ENCODE measurements around the gene HACL1.
"Not testable (repeated sequence)": the region's sequence is repeated elsewhere in the genome, so short reads cannot be mapped to it uniquely, and the experiment has no call there.

The HACL1 gene

DNA sequence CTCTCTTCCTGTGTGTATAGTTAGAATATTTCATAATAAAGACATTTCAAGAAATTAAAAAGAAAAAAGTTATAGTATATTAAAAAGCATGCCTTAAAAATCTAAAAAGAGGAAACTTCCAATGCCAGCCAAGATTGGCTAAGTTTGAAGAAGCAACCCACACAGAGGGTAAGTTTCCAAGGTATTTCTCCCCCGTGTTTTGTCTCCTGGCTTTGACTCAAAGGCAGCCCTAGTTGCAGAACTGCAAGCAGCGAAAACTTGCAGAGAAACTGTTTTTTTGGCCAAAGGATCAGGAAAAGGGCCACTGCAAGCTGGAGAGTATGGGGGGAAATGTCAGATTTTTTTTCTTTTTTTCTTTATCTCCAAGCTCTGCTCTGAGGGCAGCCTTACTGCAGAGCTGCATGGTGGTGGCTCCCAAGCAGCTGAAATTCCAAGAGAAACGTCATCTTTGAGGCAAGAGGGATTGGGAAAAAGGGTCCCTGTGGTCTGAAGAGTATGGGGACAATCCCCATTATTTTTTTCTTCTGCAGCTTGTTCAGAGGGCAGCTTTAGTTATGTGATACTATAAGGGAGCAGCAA lies 23.0 kb downstream of the HACL1 start:
- DNase-seq: no peak

DNA sequence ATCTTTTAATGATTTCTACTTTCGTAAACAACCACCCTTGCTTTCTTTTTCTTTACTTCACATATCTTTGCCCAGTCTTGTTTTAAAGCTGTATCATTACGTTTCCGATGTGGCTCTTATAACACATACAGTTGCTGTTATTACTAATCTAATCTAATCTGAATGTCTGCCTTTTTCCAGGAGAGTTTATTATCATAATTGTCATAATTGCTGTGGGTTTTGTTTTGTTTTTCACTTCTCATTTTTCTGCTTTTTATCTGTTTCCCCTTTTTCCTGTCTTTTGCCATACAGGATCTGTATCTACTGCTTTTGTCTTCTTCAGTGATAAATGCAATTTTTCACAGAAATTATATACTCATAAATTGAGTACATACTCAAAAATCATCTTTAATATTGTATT lies 24.9 kb downstream of the HACL1 start:
- no peak for DNase-seq

DNA sequence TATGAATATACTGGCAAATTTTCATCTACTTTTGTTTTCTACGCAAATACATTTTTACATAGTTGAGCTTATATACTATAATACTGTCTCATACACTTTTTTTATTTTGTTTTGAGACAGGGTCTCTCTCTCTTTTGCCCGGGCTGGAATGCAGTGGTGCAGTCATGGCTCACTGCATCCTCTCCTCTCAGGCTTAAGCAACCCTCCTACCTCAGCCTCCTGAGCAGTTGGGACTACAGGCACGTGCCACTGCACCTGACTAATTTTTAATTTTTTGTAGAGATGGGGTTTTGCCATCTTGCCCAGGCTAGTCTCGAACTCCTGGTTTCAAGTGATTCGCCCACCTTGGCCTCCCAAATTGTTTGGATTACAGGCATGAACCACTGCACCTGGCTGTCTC lies 25.9 kb downstream of the HACL1 start:
- DNase-seq: no peak

DNA sequence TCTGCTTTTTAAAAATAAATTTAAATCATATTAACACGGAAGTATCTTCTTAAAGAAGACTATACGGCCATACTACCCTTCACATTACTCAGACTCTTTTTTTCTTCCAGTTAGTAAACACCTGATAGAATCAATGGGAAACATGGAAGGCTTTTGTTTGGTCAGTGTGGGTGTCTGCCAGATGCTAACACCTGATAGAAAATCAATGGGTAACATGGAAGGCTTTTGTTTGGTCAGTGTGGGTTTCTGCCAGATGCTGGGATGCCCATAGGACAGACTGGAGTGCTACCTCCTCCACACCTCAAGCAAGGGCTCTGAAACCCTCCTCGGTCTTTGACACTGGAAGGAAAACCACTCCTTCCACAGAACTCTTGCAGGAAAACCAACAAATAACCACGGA lies 29.2 kb downstream of the HACL1 start:
- DNase-seq: no peak

DNA sequence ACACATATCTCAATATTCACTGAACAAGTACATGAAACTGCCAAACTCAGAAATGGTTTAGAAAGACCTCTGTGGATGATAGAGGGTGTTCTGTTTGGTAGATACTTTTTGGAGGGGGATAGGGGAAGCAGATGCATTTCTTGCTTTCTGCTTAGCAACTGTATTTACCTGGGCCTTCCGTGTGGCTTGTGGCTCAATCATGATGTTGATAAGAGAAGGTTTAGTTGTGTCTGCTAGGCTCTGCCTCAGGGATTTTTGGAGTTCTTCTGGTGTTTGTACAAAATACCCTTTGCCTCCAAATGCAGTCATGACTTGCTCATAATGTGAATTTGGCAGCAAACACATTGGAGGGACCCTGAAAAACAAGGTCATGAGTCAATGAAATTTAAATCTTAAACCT lies 38.2 kb downstream of the HACL1 start:
- DNase-seq: no peak

DNA sequence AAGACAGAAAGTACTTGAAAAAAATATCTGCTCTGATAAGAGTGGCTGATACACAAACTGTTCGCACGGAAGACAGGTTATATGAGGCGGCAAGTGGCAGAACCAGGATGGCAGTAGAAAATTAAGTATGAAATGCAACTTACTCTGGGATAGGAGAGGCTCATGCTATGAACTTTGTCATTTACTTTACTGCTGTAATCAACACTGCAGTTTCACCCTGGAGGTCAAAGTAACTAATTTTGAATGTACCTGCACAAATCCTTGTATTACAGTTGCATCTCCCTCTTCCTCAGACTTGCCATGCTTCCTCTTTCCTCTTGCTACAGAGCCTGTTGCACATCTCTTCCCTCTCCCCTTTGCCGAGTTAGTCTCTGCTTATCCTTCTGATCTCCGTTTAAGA lies 38.8 kb downstream of the HACL1 start:
- no peak for DNase-seq

DNA sequence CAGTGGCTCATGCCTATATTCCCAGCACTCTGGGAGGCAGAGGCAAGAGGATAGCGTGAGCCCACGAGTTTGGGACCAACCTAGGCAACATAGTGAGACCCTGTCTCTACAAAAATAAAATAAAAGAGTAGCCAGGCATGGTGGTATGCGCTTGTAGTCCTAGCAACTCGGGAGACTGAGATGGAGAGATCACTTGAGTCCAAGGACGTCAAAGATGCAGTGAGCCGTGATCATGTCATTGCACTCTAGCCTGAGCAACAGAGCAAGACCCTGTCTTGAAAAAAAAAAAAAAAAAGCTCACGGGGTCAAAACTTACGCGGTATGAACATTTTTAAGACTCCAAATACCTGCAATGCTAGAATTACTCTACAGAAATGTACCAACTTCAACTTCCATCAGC lies 42.8 kb downstream of the HACL1 start:
- DNase-seq: no peak

DNA sequence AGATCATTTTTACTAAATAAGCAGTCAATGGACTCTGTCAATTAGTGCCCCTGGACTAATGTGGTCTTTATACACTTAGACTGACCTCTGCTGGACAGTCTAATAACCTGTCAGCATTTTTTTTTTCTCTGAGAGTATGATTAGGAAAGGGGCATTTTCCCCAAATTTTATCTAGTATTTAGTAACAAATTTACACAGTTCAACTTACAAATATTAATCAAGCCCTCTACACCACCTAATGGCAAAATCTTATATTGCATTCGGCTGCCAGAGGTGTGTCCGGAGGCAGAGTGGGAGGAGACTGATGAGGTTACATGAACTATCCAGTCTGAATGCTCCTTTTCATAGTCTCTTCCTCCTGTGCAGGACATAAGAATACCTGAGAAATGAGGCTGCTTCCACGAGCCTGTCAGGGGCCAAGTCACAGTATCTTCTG lies 43.8 kb downstream of the HACL1 start:
- DNase-seq: peak; percentile 75

DNA sequence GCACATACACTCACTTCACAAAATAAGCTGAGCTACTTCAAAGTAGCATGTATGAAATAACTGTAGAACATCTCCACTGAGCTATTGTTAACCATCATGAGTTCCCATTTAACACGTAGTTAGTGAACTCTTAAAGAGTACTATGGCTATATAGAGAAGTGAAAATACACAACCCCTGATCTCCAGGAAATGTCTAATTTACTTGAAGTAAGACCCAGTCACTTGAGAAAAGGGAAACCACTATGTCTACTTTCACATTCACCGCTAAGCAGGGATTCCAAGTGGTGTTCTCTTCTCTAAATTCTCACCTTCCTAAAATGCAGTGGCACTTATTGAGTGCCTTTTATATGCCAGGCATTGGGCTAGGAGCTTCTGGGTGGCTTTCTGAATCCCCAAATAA lies 44.9 kb downstream of the HACL1 start:
- DNase-seq: no peak

DNA sequence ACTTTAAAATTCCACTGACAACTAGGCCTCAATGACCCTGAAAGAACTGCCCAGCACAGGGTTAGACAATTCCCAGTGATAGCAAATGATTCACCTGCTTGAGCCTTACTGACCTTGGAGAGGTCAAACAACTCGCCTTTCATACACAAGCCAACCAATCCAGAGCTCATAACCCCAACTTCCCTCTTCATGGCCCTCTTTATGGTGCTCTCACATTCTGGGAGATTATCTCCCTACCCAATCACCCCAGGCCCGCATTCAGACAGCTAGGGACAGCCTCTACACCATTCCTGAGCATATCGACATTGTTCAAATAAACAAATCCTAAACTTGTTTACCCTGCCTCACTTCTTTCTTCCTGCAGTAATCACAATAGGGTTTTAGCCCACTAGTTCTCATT lies 47.6 kb downstream of the HACL1 start:
- DNase-seq: no peak

DNA sequence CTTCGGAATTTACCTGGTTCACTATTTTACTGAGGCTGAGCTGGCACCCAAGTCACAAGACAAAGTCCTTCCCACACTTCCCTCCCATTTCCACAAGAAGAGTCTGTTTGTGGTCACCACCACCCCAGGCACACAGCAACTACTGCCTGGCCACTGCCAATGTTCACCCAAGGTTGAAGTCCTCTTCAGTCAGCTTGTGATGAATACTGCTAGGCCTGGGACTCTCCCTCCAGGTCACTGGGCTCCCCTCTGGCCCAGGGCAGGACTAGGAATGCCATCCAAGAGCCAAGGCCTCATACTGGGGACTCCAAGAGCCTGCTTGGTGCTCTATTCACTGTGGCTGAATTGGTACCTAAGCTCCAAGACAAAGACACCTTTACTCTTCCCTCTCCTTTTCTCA lies 49.5 kb downstream of the HACL1 start:
- DNase-seq: no peak

DNA sequence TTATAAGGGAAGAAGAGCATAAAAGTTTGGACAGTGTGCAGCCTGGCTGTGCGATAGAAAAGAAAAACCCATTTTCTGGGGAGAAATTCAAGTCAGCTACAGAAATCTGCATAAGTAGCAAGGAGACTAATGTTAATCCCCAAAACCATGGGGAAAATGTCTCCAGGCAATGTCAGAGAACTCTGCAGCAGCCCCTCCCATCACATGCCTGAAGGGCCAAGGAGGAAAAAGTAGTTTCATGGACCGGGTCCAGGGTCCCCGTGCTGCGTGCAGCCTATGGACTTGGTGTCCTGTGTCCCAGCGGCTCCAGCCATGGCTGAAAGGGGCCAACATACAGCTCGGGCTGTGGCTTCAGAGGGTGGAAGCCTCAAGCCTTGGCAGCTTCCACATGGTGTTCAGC lies 51.5 kb downstream of the HACL1 start:
- DNase-seq: no peak

DNA sequence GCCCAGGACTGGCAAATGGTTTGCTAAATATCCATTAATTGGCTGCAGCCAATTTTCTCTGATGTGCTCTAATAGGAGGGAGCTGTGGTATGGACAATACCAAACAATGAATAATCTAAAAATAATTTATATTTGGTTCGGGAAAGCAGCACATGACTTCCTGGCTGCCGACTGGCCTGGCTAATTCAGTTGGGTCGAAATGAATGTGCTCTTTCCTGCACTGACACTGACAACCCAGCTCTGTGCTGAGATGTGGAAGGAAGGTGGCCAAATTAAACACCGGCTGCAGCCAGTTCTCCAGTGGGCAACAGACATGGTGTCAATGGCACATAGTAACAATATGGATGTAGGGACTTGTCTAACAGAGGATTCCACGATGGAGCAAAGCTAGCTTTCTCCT lies 58.8 kb downstream of the HACL1 start:
- no peak for DNase-seq

DNA sequence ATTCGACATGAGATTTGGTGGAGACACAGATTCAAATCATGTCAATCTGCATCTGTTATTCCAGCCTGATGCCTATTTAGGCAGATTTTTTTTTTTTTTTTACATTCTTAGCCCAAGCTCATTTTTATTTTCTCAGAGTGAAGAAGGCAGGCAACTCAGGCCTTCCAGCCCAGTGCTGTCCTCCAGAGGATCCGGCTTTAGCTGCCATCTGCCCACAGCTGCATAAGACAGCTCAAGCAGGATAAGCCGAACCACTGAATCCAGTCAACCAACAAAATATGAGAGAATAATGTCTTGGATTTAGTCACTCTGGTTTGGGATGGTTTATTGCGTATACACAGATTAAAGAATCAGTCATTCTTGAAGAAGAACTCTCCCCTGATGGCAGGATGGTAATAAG lies 60.0 kb downstream of the HACL1 start:
- DNase-seq: no peak

DNA sequence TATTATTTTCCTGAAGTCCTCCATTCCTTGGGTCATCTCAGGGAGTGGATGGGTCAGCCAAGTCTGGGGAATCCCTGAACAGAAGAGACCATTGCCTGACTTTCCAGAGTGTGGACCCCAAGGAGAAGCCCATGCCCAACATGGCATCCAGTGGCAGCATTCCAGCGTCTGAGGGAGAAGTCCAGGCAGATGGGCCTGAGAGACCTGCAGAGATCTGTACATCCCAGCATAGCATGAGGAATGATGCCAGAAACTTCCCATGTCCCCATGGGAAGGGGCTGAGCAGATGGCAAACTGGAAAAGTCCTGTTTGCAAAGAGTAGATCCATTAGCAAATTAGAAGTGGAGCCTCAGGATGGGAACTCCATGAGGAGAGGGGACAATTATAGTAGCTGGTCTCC lies 62.3 kb downstream of the HACL1 start:
- DNase-seq: no peak

DNA sequence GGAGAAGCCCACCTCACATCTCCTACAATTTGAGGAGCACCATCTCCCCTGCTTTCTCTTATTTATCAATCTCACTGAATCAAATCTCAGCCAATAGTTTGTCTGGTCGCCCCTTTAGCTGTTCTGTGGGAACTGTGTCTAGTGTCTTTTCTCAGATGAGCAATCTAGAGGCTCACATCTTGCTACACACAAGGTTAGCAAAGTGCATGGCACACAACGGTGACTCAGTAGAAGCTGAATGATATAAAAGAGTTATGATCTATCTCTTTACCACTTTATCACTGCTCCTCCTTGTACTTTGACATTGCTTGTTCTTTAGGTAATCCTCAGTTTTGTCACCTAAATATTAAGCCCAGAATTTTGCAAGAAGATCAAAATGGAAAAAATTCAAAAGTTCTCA lies 63.0 kb downstream of the HACL1 start:
- DNase-seq: no peak

DNA sequence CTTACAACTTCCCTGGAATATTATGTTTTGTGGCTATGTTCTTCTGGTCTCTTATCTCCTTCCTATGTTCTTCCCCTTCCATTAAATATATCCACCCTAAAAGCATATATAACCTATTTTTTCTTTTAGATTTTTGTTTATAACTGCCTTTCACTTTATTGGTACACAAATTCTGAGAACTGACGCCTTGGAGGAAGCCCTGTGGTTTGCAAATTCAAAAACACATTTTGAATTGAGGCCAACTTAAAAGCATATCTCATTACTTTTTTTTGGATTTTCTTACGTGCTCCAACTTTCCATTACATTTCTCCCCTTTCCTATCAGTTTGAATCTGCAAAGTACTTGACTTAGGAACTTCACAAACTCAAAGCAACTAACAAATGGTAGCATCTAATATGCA lies 64.5 kb downstream of the HACL1 start:
- no peak for DNase-seq

DNA sequence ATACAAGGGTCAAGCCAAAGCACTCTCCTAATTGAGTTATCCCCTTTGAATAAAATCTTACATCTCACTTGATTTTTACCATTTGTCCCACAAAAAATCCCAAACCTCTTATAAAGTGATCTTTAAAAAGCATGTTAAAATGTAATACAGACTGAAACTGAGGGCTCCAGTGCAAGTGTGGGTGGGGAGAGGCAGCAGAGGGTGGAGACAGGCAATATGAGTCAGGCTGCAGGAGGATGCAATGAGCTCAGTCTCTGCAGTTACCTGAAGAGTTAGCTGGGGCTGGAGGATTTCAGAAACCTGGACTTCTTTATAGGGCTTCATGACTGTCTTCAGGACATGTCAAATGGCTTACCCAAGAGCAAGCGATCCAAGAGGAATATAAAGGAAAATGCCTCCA lies 65.6 kb downstream of the HACL1 start:
- peak; percentile 49 for DNase-seq

DNA sequence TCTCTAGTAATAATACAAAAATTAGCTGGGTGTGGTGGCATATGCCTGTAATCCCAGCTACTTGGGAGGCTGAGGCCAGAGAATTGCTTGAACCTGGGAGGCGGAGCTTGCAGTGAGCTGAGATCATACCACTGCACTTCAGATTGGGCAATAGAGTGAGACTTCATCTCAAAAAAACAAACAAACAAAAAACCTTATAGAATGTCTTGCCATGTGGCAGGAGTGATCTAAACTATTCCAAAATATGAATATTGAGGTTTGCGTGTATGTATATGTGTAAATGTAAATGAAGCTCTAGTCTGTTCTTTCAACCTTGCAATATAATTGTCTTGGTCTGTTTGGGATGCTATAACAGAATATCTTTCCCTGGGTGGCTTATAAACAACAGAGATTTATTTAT lies 68.8 kb downstream of the HACL1 start:
- not testable (repeated sequence) for DNase-seq

DNA sequence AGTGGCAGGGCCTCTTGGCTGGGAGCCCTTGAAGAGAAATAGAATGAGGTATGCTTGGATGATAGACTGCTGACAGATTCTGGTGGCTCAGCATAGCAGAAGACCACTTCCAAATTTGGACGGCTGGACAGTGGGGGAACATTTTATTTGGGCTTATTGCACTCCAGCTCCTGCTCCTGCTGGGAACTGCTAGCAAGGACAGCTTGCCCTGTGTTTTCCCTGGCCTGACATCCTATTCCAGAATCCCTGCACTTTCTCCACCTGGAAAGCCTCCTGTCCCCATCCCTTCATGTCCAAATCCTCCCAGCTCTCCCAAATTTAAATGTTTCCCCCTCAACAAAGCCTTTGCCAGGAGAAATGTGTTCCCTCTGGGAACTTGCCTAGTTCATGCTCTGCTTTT lies 70.0 kb downstream of the HACL1 start:
- peak; percentile 30 for DNase-seq

DNA sequence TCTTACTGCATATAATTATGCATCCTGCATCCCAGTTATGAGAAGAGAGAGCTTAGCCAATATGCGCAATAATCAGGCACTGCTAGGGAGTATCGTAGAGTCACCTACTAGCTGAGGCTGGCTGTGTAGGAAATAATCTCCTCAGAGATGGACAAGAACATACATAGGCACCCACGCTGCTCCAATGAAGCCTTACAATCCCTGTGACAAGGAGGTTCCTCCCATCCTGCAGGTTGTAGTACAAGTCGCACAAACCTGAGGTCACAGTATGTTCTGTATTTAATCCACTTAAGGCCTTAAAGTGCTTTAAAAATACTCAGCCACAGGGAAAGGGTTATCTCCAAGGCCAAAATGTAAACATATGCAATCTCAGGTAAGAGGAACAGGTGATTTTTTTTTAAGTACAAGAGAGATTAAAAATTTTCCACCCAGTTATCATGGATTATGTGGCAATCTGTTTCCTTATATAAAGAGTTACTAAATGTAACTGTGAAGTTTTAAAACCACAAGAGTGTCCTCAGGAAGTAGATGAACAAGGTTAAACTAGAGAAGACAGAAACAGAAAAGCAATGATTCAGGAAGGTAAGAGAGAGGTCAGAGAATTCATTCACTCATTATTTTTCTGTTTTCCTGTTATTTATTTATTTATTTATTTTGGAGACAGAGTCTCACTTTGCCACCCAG lies 72.4 kb downstream of the HACL1 start:
- DNase-seq: no peak

DNA sequence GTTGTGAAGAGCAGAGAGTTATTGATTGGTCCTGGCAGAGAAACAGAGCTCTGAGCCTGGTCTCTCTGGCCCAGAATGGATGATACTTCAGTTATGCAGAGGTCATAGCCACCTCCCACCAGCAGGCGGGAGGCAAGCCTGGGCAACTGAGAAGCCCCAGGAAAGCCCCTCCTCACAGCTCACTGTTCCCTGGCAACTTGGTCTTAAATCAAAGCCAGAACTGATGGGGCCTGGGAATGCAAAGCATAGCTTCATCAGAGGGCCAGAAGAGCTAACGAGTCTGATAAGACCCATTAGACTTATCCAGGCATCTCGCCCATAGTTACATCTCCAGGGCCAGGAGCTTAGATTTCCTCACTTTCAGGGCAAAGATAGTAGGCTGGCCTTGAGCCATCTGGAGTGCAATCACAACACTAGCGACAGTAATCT lies 74.3 kb downstream of the HACL1 start:
- peak; percentile 92 for DNase-seq

DNA sequence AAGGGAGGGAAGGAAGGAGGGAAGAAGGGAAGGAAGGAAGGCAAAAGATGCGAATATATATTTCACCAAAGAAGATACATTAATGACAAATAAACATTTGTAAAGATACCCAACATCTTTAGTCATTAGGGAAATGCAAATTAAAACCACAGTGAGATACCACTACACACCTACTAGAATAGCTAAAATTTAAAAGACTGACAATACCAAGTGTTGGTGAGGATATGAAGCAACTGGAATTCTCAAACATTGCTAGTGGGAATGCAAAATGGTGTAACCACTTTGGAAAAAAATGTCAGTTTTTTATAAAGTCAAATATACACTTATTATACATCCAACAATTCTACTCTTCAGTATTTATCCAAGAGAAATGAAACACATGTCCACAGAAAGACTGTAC lies 75.6 kb downstream of the HACL1 start:
- DNase-seq: no peak

DNA sequence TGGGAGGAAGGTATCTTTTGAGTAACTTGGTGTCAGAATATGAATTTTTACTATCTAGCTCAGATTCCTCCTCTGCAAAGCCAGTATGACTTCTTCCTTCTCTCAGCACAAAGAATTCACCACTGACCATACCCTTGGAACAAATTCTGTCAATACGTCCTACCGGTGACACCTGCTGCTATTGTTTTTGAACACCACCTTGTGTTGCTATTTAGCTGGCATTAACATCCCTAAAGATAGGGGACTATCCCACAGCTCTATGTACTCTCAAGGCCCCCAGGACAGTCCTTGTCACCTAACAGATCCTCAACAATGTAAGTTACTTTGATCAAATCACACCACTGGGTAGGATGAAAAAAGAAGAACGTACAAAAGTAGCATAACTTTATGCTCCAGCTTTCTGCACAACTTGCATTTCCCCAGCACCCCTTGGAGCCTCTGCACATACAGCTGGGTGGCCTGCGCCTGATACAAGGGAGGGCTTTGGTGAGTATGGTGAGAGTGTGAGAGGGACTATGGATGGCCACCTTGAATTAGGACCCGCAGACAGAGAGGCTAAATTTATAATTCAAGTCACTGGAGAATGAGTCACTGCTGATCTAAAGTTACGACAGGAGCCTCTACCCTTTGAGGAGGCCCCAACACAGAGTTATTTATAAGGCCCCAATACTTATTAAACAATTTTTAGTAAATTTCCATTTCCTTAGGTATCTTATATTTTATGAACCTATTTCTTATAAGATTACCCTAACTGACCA lies 77.5 kb downstream of the HACL1 start:
- no peak for DNase-seq

DNA sequence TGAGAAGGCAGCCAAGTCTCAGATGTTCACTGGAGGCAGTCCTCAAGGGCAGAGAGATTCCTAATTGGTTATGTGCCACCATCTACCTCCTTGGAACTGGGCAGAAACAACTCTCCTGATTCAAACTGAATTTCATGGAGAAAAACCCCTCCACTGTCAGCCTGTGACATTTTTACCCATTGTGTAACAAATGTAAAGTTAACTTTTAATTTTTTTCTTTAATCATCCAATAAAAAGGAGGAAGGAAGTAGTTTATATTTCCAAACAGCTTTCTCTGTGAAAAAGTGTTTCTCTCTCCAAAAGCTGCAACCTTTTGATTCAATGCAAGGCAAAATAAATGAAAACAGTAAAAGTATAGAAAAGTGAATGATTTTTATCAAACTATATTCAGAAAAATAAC lies 79.4 kb downstream of the HACL1 start:
- no peak for DNase-seq
